Medulla oblongata (tissue), 1 donor: ENCODE measurements around the gene IFITM5.

Experiments used
- DNase-seq: peaks from one replicate; pipeline ENCODE4 v3.0.0-alpha.2; 2015; ENCODE audit errors: extremely low spot score

IFITM5 gene

DNA sequence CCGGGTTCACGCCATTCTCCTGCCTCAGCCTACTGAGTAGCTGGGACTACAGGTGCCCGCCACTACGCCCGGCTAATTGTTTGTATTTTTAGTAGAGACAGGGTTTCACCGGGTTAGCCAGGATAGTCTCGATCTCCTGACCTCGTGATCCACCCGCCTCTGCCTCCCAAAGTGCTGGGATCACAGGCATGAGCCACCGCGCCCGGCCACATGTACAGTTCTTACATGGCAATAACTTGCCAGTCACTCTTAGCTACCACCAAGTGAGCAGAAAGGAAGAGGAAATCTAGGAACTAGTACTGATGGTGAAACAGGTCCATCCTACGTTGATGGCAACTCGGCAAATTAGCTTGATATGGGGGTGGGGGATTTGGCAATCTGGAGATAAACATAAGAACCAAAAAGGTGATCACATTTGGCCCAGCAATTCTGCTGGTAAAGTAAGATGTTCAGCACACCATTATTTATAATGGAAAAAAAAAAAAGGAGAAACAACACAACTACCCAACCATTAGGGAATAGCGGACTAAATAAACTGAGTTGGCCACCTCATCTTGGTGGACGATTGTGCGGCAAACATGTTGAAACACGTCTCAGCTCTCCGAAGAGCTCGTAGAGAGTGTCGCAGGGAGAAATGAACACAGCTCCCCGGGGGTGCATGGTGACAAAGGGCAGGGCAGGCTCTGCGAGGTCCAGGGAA, 15.8 kb downstream of the IFITM5 start:
- no peak for DNase-seq

DNA sequence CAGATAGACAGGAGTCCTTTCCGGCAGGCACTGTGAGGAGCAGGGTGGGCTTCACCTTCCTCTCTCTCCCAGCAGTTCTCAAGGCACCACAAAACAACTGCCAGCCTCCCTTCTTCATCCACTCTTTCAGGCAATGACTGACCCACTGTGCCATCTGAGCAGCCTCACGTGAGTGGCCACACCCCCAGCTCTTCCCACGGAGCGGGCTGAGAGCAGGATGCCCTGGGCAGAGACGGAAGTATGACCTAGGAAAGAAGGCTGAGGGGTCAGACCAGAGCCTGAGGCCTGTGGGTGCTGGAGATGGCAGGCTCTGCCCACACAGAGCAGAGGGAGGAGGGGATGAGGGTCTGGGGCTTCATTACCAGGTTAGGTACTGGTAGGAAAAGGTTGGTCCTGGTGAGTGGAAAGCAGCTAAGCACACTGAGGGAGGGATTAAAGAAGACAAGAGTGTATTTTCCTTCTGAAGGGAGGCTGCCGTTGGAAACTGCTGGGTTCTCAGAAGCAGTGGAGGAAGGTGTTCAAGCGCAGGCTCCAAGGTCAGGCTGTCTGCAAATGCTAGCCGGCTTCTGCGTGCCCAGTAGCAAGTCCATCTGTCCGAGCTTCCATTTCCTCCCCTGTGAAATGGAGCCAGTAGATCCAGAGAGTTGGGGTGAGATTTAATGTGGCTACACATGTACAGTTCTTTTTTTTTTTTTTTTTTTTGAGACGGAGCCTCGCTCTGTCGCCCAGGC, 16.5 kb downstream of the IFITM5 start:
- no peak for DNase-seq

DNA sequence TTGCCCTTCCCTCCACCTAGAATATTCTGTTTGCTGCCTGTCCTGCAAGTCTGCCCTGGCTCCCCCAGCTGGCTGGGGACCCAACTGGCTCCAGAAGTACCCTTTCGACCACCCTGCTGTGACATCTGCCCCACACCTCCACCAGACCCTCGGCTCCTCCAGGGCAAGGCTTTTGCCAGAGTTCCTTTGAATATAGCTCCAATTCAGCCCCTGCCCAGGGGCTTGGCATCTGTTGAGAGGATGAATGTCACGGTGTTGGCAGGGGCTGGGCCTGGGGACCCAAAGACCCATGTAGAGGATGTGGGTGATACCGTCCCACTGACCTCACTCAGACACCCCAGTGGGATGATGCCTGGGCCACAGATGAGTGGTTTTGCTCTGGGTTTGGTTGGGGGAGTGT, 17.2 kb downstream of the IFITM5 start:
- DNase-seq: no peak

DNA sequence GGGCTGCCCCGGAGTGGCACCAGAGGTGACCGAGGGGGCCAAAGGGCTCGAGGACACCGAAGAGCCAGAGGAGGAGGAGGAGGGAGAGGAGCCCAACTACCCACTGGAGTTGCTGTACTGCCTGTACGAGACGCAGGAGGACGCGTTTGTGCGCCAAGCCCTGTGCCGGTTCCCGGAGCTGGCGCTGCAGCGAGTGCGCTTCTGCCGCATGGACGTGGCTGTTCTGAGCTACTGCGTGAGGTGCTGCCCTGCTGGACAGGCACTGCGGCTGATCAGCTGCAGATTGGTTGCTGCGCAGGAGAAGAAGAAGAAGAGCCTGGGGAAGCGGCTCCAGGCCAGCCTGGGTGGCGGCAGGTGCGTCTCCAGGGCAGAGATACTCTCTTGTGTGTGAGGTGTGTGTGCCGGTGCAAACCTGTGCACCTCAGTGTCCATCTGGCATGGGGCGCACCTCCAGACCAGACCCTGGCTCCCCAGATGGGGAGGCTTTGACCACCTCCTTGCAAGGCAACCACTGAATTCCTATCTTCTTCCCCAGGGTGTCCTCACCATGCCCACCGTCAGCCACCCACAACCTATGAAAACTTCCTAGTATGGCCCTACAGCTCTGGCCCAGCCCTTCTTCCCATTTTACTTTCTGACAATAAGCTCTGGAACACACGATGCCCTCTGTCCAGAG, 17.7 kb downstream of the IFITM5 start:
- DNase-seq: no peak

DNA sequence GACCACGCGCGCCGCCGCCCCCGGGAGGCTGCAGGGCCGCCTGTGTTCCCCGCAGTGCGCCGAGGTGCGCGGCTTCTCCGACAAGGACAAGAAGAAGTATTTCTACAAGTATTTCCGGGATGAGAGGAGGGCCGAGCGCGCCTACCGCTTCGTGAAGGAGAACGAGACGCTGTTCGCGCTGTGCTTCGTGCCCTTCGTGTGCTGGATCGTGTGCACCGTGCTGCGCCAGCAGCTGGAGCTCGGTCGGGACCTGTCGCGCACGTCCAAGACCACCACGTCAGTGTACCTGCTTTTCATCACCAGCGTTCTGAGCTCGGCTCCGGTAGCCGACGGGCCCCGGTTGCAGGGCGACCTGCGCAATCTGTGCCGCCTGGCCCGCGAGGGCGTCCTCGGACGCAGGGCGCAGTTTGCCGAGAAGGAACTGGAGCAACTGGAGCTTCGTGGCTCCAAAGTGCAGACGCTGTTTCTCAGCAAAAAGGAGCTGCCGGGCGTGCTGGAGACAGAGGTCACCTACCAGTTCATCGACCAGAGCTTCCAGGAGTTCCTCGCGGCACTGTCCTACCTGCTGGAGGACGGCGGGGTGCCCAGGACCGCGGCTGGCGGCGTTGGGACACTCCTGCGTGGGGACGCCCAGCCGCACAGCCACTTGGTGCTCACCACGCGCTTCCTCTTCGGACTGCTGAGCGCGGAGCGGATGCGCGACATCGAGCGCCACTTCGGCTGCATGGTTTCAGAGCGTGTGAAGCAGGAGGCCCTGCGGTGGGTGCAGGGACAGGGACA, 18.4 kb downstream of the IFITM5 start:
- DNase-seq: no peak

DNA sequence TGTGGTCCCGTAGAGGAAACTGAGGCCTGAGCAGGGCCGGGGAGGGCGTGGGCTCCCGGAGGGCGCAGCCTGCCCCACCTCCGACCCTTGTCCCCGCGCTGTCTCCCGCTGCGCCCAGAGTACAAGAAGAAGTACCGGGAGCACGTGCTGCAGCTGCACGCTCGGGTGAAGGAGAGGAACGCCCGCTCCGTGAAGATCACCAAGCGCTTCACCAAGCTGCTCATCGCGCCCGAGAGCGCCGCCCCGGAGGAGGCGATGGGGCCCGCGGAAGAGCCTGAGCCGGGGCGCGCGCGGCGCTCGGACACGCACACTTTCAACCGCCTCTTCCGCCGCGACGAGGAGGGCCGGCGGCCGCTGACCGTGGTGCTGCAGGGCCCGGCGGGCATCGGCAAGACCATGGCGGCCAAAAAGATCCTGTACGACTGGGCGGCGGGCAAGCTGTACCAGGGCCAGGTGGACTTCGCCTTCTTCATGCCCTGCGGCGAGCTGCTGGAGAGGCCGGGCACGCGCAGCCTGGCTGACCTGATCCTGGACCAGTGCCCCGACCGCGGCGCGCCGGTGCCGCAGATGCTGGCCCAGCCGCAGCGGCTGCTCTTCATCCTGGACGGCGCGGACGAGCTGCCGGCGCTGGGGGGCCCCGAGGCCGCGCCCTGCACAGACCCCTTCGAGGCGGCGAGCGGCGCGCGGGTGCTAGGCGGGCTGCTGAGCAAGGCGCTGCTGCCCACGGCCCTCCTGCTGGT, 19.2 kb downstream of the IFITM5 start:
- DNase-seq: no peak

DNA sequence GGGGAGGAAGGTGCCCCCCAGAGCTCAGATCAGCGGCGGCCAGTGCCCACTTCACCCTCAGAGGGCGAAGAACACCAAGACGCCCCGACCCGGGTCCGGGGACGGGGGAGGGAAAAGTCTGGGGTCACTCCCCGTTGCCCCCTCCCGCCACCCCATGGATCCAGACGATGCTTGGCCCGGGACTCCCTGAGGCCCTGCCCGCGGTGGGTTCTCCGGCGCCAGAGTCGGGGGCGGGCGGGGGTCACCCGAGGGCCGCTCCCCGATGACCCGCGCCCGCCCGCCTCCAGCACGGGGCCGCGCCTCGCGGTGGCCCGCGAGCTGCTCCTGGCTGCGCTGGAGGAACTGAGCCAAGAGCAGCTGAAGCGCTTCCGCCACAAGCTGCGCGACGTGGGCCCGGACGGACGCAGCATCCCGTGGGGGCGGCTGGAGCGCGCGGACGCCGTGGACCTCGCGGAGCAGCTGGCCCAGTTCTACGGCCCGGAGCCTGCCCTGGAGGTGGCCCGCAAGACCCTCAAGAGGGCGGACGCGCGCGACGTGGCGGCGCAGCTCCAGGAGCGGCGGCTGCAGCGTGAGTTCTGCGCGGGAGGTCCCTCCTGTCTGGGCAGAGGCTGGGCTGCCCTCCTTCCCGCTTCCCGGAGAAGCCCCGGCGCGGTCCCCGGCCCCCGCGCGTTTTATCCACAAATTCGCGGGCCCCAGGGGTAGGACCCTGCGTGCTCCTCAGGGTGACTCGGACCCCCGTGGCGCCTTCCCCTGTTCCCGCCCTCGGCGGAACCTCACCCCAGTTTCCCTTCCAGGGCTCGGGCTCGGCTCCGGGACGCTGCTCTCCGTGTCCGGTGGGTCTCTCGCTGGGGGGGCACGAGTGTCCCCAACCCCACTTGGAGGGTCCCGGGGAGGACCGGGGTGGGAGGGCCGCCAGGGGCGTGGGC, 20.0 kb downstream of the IFITM5 start:
- no peak for DNase-seq

DNA sequence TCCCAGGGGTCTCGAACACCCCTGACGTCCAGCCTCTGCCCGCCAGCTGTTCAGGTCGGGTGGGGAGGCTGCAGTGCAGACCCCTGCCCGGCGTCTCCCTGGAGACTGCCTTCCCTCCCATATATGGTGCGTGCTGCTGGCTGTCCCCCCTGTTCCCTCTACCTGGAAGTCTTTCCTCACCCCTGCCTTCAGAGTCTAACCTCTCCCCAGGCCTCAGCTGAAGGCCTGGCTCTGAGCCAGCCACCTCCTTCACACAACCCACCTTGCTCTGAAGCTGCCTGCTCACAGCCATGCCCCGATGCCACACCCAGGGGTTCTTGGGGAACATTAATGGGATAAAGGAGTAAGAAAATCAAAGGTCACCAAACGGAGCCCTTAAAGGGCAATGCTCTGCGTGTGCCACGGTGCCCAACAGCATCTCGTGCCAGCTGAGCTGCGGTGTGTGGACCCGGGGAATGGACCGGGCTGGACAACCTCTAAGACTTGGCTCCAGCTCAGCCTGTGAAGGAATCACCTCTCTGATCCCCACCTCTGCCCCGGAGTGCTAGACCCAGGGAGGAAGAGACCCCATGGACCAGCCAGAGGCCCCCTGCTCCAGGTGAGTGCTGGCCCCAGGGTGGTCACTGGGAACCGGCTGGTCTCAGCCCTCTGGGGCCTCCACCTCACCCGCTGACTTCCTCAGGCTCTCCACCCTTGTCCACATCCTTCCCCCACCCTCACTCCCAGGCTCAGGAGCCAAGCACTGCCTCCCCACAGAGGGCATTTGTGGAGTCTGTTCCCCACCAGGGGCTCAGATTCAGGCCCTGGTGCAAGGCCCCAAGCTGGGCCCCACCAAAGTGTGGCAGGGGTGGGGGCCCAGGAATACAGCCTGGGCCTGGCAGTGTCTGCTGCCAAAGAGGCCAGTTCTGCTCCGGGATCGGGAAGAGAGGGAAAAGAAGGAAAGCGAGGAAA, 21.1 kb downstream of the IFITM5 start, which contains the start of gene NLRP6:
Gene NLRP6, plus strand, starts transcription at position 407 of the 951 bp plus-strand sequence. Its CDS starts 163 bp downstream, at position 570.
- no peak for DNase-seq

DNA sequence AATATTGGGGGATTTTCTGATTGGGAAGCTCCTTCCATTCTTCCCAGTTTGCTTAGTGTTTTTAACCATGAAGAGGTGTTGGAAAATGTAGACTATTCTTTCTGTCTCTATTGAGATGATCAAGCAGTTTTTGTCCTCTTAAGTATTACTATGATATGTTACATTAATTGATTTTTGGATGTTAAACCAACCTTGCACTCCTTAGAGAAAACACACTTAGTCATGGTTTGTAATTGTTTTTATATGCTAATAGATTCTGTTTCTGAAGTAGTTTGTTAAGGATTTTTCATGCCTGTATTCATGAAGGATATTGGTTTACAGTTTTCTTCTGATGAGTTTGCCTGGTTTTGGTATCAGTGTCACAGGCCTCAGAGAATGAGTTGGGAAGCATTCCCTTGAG, 23.1 kb downstream of the IFITM5 start:
- no peak for DNase-seq

DNA sequence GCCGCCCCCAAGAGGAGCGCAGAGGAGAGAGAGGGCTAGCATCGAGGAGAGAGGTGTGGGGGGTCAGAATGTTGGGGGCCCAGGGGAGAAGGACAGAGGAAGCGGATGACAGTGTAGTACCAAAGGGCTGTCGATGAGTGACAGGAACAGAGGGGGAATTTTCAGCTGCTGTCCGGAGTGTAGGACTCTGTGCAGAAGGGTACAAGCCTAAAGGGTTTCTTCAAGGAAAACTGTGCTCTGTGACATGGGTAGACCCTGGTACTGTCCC, 26.5 kb downstream of the IFITM5 start:
- DNase-seq: no peak

DNA sequence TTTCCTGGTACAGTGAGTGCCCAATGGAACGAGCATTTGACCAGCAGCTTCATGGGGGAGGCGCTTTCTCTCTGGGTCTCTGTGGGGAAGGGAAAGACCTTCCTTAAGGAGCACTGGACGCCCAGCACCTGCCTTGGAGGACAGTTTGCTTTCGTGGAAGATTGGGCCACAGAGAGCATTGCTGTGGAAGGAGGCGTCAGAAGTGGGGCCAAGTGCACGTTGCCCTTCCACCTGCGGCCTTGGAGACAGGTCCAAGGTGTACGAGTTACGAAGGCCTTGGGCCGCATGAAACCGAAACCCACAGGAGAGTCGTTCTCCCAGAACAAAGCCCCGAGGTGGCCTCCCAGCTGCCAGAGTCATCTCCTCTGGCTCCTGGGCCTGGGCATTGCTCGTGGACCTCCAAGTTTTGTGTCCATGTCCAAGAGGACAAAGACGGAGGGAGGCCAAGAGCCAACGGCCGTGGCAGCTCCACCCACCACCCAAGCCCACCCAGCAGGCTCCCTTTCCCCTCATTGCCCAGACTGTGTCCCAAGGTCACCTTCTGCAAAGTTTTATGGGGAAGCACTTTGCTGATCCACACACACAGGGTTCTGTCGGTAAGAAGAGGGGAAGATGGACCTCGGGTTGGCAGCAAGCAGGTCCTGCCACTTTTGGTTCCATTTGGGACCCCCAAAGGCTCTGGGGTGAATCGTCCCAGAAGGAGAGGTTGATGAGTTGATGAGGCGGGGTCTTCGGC, 27.0 kb downstream of the IFITM5 start:
- DNase-seq: no peak

DNA sequence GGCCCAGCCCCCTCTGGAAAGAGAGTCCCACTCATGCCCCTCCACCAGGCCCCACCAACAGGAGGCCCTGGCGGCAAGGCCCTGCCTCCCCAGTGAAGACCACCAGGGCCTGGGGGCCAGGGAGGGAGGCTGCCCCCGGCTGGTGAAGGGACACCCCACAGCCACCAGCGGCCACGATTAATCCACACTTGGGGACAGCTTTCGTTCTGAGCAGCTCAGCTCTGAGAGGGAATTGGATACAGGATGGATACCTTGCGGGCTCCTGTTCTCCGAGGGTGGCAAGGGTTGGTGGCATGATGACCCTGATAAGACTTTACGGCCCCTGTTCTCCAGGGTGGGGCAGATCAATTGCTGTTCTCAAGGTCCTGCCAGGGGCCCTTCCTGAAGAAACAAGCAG, 28.0 kb downstream of the IFITM5 start:
- DNase-seq: no peak

DNA sequence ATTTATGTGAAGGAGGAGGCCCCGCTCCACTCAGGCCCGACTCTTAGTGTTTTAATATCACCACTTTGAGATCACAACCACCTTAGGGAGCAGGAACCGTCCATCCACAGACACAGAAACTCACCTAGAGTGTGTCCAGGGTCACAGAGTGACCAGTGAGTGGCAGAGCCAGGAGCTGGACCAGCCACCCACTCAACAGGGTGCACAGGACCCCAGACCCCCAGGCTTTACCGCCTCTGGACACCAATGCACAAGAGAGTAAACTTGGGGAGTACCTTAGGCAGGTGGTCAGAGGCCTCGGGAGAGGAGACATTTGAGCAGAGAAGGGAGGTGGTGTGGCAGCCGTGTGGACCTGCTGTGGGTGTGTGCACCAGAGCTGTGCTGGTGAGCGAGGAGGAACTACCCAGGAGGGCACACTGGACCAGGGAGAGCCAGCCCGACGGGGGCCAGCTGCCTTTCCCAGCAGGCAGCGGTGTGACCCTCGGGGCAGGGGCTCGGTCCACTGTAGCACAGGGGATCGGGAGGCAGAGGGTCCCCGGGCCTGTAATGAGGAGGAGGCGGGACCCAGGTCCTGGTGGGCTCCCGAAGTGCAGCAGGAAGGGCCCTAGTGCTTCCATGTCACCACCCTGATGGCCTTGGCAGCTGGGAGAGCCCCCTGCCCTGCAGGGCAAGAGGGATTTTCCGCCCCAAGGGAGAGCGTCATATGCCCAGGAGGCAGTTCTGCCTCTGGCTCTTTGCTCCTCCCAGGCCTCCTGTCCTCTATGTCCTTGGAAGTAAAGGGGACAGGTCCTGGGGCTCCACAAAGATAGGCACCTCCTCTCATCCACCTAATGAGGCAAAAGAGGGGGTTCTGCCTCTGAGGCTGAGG, 28.6 kb downstream of the IFITM5 start:
- no peak for DNase-seq

DNA sequence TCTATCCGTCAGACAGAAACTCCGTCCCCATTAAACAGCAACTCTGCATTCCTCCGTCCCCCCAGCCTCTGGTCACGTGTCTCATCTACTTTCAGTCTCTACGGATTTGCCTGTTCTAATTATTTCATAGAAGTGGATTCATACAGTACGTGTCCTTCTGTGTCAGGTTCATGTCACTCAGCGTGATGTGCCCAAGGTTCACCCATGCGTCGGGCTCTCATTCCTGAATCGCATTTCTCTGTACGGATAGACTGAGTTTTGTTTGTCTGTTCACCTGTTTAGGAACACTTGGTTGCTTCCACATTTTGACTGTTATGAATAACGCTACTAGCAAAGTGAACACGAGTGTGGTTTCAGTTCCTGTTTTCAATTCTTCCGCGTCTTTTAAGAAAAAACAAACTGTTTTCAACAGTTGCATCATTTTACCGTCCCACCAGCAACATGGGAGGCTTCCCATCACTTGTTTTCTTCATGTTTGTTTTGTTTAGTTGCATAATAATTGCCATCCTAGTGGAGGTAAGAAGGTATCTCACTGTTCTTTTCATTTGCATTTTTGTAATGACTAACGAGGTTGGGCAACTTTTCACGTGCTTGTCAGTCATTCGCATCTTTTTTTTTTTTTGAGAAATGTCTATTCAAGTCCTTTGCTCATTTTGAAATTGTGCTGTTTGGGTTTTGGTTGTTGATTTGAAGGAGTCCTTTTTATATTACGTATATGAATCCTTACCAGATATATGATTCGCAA, 30.0 kb downstream of the IFITM5 start:
- DNase-seq: peak; percentile 80

DNA sequence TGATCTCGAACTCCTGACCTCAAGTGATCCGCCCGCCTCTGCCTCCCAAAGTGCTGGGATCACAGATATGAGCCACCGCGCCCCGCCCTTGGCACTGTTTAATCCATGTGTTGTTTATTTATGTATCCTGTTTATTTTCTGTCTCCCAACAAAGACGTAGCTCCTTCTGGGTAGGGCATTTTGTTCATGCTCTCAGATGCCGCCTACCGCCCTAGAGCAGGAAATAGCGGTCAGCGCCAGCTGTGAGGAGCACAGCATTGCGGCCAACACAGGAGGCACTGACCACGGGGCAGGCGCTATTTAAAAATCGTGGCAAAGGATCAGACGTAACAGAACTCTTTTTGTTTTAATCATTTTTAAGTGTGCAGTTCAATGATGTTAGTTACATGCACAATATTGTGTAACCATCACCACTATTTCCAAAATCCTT, 30.6 kb downstream of the IFITM5 start:
- peak; percentile 77 for DNase-seq

DNA sequence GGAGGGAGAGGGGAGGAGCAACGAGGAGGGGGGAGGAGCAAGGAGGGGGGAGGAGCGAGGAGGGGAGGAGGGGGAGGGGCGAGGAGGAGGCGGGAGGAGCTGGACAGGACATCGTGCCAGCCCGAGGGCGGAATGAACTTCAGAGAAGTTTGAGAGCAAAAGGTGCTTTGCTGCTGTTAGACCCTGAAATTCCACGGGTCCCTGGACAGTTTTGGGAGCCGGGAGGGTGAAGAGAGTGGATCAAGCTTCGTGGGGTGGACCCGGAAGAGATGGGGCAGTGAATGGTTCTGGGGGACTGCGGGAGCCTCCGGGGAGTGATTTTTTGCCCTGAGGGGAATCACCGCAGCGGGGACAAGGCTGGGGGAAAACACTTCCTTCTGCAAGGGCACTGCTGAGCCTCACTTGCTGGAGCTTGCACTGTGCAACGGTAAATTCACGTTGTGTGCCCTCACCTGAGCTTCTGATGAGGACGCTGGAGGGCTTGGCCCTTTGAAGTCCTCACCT, 31.8 kb downstream of the IFITM5 start:
- DNase-seq: no peak
